GM21390 (cell line): Measurements from ENCODE around the gene TRAF3IP1.
A peak's percentile ranks its signal among the peaks of the same experiment; 100 is the strongest.
"Not testable (repeated sequence)": the region's sequence is repeated elsewhere in the genome, so short reads cannot be mapped to it uniquely, and the experiment has no call there.

Experiments used
- ATAC-seq: cut with Tn5 transposase; IDR thresholded peaks from one replicate; pipeline ENCODE4 v1.9.1; 2021; ENCODE audit not compliant: unreplicated experiment

The TRAF3IP1 gene

GRCh38 chr2:238320246-238320647 lies at the start of gene TRAF3IP1:
TSS of gene TRAF3IP1 (plus strand) at chr2:238320518. CDS start at chr2:238320663, 145 bp downstream.
- peak; percentile 98 for ATAC-seq

GRCh38 chr2:238270606-238271005 lies 49.7 kb upstream of the TRAF3IP1 start:
- ATAC-seq = no peak

- ATAC-seq = no peak
Observed at GRCh38 chr2:238271061-238271554, 49.2 kb upstream of the TRAF3IP1 start.

GRCh38 chr2:238271686-238272085 lies 48.6 kb upstream of the TRAF3IP1 start:
- ATAC-seq = not testable (repeated sequence)

- no peak for ATAC-seq
Observed at GRCh38 chr2:238272156-238272555, 48.2 kb upstream of the TRAF3IP1 start.

- ATAC-seq = not testable (repeated sequence)
Observed at GRCh38 chr2:238273433-238273832, 46.9 kb upstream of the TRAF3IP1 start.

GRCh38 chr2:238274152-238274865 lies 46.0 kb upstream of the TRAF3IP1 start:
- ATAC-seq = no peak

- ATAC-seq = no peak
Observed at GRCh38 chr2:238277695-238278094, 42.6 kb upstream of the TRAF3IP1 start.

- ATAC-seq = no peak
Observed at GRCh38 chr2:238278626-238279323, 41.5 kb upstream of the TRAF3IP1 start.

GRCh38 chr2:238279324-238279682 lies 41.0 kb upstream of the TRAF3IP1 start:
- ATAC-seq = no peak

GRCh38 chr2:238280083-238280825 lies 40.1 kb upstream of the TRAF3IP1 start:
- no peak for ATAC-seq

- no peak for ATAC-seq
Observed at GRCh38 chr2:238281826-238282480, 38.4 kb upstream of the TRAF3IP1 start.

- no peak for ATAC-seq
Observed at GRCh38 chr2:238282861-238283738, 37.2 kb upstream of the TRAF3IP1 start.

- no peak for ATAC-seq
Observed at GRCh38 chr2:238284802-238285515, 35.4 kb upstream of the TRAF3IP1 start.

GRCh38 chr2:238285653-238286082 lies 34.6 kb upstream of the TRAF3IP1 start:
- ATAC-seq = no peak

- ATAC-seq = no peak
Observed at GRCh38 chr2:238286095-238286494, 34.2 kb upstream of the TRAF3IP1 start.

GRCh38 chr2:238286551-238286950 lies 33.8 kb upstream of the TRAF3IP1 start:
- no peak for ATAC-seq

GRCh38 chr2:238286987-238287736 lies 33.2 kb upstream of the TRAF3IP1 start:
- ATAC-seq = no peak
